Caco-2 (cell line): ENCODE results near the gene OXER1. TPM values are rescaled to one million over a fixed set of nuclear protein-coding genes. Genes with fewer than 3 reads are reported as not detected.

Source experiments
- BruUV-seq: library from RNA; stranded (reverse); fragments of 400-500 nt; replicated peaks from 2 replicates; lab custom pipeline; 2021; lab: Mats Ljungman, UMichigan
- CTCF ChIA-PET: fragments of 300-600 bp; sonication (Branson Sonifier 250); formaldehyde crosslinking; loops from one replicate; lab custom pipeline; 2022; ENCODE audit warnings: antibody characterized with exemption; lab: Charles Lee
- POLR2A ChIA-PET: fragments of 300-600 bp; sonication (Branson Sonifier 250); formaldehyde crosslinking; loops from one replicate; lab custom pipeline; 2022; ENCODE audit warnings: antibody characterized with exemption; lab: Charles Lee
- DNase-seq, 2 experiments: peaks; one replicate each; pipeline versions ENCODE4 v3.0.0 to v3.0.0-alpha.2; 2020 to 2022
- H3K27me3 ChIP-seq: replicated peaks from 2 replicates; pipeline ENCODE4 v1.6.0; 2011; ENCODE audit warnings: low read length; ENCODE audit not compliant: control insufficient read depth, insufficient read depth
- H3K36me3 ChIP-seq: 2 replicates; pipeline ENCODE4 v1.5.1; 2011; ENCODE audit warnings: low read length; ENCODE audit not compliant: control insufficient read depth, insufficient read depth
- H3K4me1 ChIP-seq: fragments of 250-450 bp; sonication (Bioruptor Pico); 2 replicates; pipeline ENCODE4 v1.5.1; 2020; ENCODE audit warnings: mild to moderate bottlenecking
- H3K4me3 ChIP-seq: 2 replicates; pipeline ENCODE4 v1.5.1; 2011; ENCODE audit warnings: low read depth, mild to moderate bottlenecking, control low read depth, low read length
- H3K9me3 ChIP-seq: fragments of 250-450 bp; sonication (Bioruptor Pico); 2 replicates; pipeline ENCODE4 v1.5.1; 2020; ENCODE audit warnings: mild to moderate bottlenecking, moderate library complexity
- H3K27ac Mint-ChIP-seq: one replicate; pipeline ENCODE4 v1.8.0; 2022; ENCODE audit warnings: mixed read lengths; ENCODE audit not compliant: unreplicated experiment
- H3K27me3 Mint-ChIP-seq: one replicate; pipeline ENCODE4 v1.8.0; 2022; ENCODE audit warnings: mixed read lengths; ENCODE audit not compliant: insufficient read depth, unreplicated experiment
- H3K36me3 Mint-ChIP-seq: one replicate; pipeline ENCODE4 v1.8.0; 2022; ENCODE audit warnings: mild to moderate bottlenecking, mixed read lengths; ENCODE audit not compliant: insufficient read depth, unreplicated experiment
- H3K4me1 Mint-ChIP-seq: one replicate; pipeline ENCODE4 v1.8.0; 2022; ENCODE audit warnings: low read depth, mixed read lengths; ENCODE audit not compliant: unreplicated experiment
- H3K4me3 Mint-ChIP-seq: one replicate; pipeline ENCODE4 v1.8.0; 2022; ENCODE audit warnings: mild to moderate bottlenecking, moderate library complexity, mixed read lengths; ENCODE audit not compliant: unreplicated experiment
- H3K9me3 Mint-ChIP-seq: one replicate; pipeline ENCODE4 v1.8.0; 2022; ENCODE audit warnings: mixed read lengths; ENCODE audit not compliant: unreplicated experiment
- CTCF ChIP-seq, 2 experiments: fragments of 200-600 bp in 1 of 2; IDR thresholded peaks; 1 replicate in 1 of 2; 2 replicates in 1 of 2; pipeline versions ENCODE4 v1.5.1 to v1.8.0; 2011 to 2022; ENCODE audit warnings: antibody characterized with exemption in 1 of 2, control low read depth in 1 of 2, inconsistent platforms in 1 of 2, low read depth in 1 of 2, low read length in 1 of 2, mild to moderate bottlenecking in 1 of 2, moderate library complexity in 1 of 2; ENCODE audit not compliant: insufficient read depth in 1 of 2, severe bottlenecking in 1 of 2, unreplicated experiment in 1 of 2
- intact Hi-C: fragments of 100-400 bp; cut with micrococcal nuclease; formaldehyde crosslinking; loops from one replicate; pipeline ENCODE4 v1.10.0; 2022; ENCODE audit not compliant: unreplicated experiment
- total RNA-seq: library from RNA; stranded (reverse); gene quantifications from 2 replicates; pipeline ENCODE4 v1.2.3, GENCODE V29; 2022

Gene OXER1
- total RNA-seq, 1 experiment from 2014 or later = 10.9 TPM

- Histone ChIP-seq H3K4me3 (no peak overlapping the region), H3K36me3 (no peaks in the 10 kb centered on the region), H3K4me1 (peaks cover 9% of the 10 kb centered on the region), H3K9me3 (no peaks in the 10 kb centered on the region), H3K27me3 (no peaks in the 10 kb centered on the region)
- TF ChIP-seq CTCF (IDR thresholded peaks at IDR 0.05; ENCODE audit: insufficient read depth in 1 of 2, low read depth in 1 of 2, low read length in 1 of 2, severe bottlenecking in 1 of 2, unreplicated experiment in 1 of 2) = no peak
- no peaks in the 10 kb centered on the region for H3K9me3 Mint-ChIP-seq
- peaks cover 8% of the 10 kb centered on the region for H3K36me3 Mint-ChIP-seq
- DNase-seq = no peak
- CTCF ChIA-PET = no interaction called here
- no TSS peak for BruUV-seq
- H3K4me1 Mint-ChIP-seq = peaks cover 10% of the 10 kb centered on the region
- intact Hi-C loops = no loop called here
- H3K27ac Mint-ChIP-seq = no peak overlapping the region
- H3K27me3 Mint-ChIP-seq = no peaks in the 10 kb centered on the region
- no peak overlapping the region for H3K4me3 Mint-ChIP-seq
- POLR2A ChIA-PET = no interaction called here
These were observed 5.8 kb downstream of the OXER1 start for GRCh38 chr2:42757981-42758740.

- Histone ChIP-seq H3K4me1 (peaks cover 9% of the 10 kb centered on the region), H3K4me3 (no peak overlapping the region), H3K27me3 (no peaks in the 10 kb centered on the region), H3K9me3 (no peaks in the 10 kb centered on the region), H3K36me3 (no peaks in the 10 kb centered on the region)
- Mint-ChIP-seq H3K4me1 (peaks cover 12% of the 10 kb centered on the region), H3K4me3 (no peak overlapping the region), H3K9me3 (no peaks in the 10 kb centered on the region), H3K36me3 (no peaks in the 10 kb centered on the region), H3K27me3 (no peaks in the 10 kb centered on the region), H3K27ac (no peak overlapping the region)
- no peak for TF ChIP-seq CTCF (IDR thresholded peaks at IDR 0.05; ENCODE audit: insufficient read depth in 1 of 2, low read depth in 1 of 2, low read length in 1 of 2, severe bottlenecking in 1 of 2, unreplicated experiment in 1 of 2)
- POLR2A ChIA-PET = no interaction called here
- CTCF ChIA-PET = no interaction called here
- intact Hi-C loops = no loop called here
- no peak for DNase-seq
- no TSS peak for BruUV-seq
These were observed 6.9 kb downstream of the OXER1 start for GRCh38 chr2:42756966-42757513.

GRCh38 chr2:42756150-42756775 is 7.7 kb downstream of the OXER1 start:
- no peak overlapping the region for H3K27ac Mint-ChIP-seq
- ChIA-PET POLR2A (no interaction called here), CTCF (interaction anchor here (0.6 kb wide), 1 partner anchor 8 kb away, joined by 3 read pairs; the partner anchor contains the start of gene OXER1)
- Histone ChIP-seq H3K36me3 (no peaks in the 10 kb centered on the region), H3K27me3 (no peaks in the 10 kb centered on the region), H3K4me3 (no peak overlapping the region), H3K4me1 (peaks cover 9% of the 10 kb centered on the region), H3K9me3 (no peaks in the 10 kb centered on the region)
- no TSS peak for BruUV-seq
- no peak for DNase-seq
- H3K27me3 Mint-ChIP-seq = no peaks in the 10 kb centered on the region
- no peak overlapping the region for H3K4me3 Mint-ChIP-seq
- H3K36me3 Mint-ChIP-seq = no peaks in the 10 kb centered on the region
- intact Hi-C loops = no loop called here
- no peak for TF ChIP-seq CTCF (IDR thresholded peaks at IDR 0.05; ENCODE audit: insufficient read depth in 1 of 2, low read depth in 1 of 2, low read length in 1 of 2, severe bottlenecking in 1 of 2, unreplicated experiment in 1 of 2)
- no peaks in the 10 kb centered on the region for H3K9me3 Mint-ChIP-seq
- peaks cover 12% of the 10 kb centered on the region for H3K4me1 Mint-ChIP-seq
